H1 (cell line): Measurements from ENCODE around the gene TPSAB1. TPM values are rescaled to one million over a fixed set of nuclear protein-coding genes. Genes with fewer than 3 reads are reported as not detected.

Source experiments
- CHD7 ChIP-seq: fragments of 300-600 bp; sonication (generic); IDR thresholded peaks from 2 replicates; pipeline ENCODE4 v1.7.1; 2012; ENCODE audit warnings: low read length, moderate library complexity, mild to moderate bottlenecking, inconsistent platforms; ENCODE audit not compliant: insufficient replicate concordance
- CREB1 ChIP-seq: IDR thresholded peaks from 2 replicates; pipeline ENCODE4 v1.6.1; 2012; ENCODE audit warnings: inconsistent platforms
- E2F6 ChIP-seq: IDR thresholded peaks from 2 replicates; pipeline ENCODE4 v1.6.1; 2012; ENCODE audit warnings: inconsistent platforms
- FOSL1 ChIP-seq: IDR thresholded peaks from 2 replicates; pipeline ENCODE4 v1.6.1; 2011; ENCODE audit warnings: mild to moderate bottlenecking, low read depth, low read length, moderate library complexity; ENCODE audit not compliant: insufficient read depth
- GABPA ChIP-seq: IDR thresholded peaks from 2 replicates; pipeline ENCODE4 v1.6.1; 2011; ENCODE audit warnings: mild to moderate bottlenecking, low read length, moderate library complexity, borderline replicate concordance; ENCODE audit not compliant: insufficient read depth
- RAD21 ChIP-seq, 2 experiments: IDR thresholded peaks in 1 of 2; conservative IDR thresholded peaks in 1 of 2; 2 replicates each; pipeline ENCODE4 v1.6.1; 2011; ENCODE audit warnings: low read depth in 2 of 2, low read length in 2 of 2, improper control_type of control experiment in 1 of 2, inconsistent platforms in 1 of 2, mild to moderate bottlenecking in 1 of 2, moderate library complexity in 1 of 2
- RXRA ChIP-seq: IDR thresholded peaks from 2 replicates; pipeline ENCODE4 v1.6.1; 2011; ENCODE audit warnings: low read depth, mild to moderate bottlenecking, low read length, moderate library complexity; ENCODE audit not compliant: insufficient read depth
- TAF7 ChIP-seq: optimal IDR thresholded peaks from 2 replicates; pipeline ENCODE3; 2011; ENCODE audit warnings: low read depth, mild to moderate bottlenecking, inconsistent platforms, low read length, moderate library complexity, borderline replicate concordance
- polyA plus RNA-seq, 7 experiments: library from polyadenylated mRNA; depleted of rRNA in 3 of 7; stranded (reverse) in 5 of 7; unstranded in 2 of 7; fragments of >200 nt in 5 of 7; fragments of 200-250 nt in 2 of 7; gene quantifications; 1 replicate in 5 of 7; 2 replicates in 1 of 7; 4 replicates in 1 of 7; pipeline versions ENCODE4 v1.2.1 to v1.2.3, GENCODE V29; 2011 to 2013; ENCODE audit warnings: missing spikeins in 2 of 7, mixed read lengths in 2 of 7
- total RNA-seq: library from RNA; stranded (reverse); fragmentation: NEBNext Ultra II Directional; extraction: Animal tissue kit (Norgen Biotek cat#: 25700); gene quantifications from 2 replicates; pipeline ENCODE4 v1.2.1, GENCODE V29; 2021

Gene TPSAB1
- total and polyA plus RNA-seq, 2 of the 8 experiments (the other 6 are each of a cell fraction or from before 2014, with no cell fraction given), result 0.09 TPM; not detected in 1

DNA sequence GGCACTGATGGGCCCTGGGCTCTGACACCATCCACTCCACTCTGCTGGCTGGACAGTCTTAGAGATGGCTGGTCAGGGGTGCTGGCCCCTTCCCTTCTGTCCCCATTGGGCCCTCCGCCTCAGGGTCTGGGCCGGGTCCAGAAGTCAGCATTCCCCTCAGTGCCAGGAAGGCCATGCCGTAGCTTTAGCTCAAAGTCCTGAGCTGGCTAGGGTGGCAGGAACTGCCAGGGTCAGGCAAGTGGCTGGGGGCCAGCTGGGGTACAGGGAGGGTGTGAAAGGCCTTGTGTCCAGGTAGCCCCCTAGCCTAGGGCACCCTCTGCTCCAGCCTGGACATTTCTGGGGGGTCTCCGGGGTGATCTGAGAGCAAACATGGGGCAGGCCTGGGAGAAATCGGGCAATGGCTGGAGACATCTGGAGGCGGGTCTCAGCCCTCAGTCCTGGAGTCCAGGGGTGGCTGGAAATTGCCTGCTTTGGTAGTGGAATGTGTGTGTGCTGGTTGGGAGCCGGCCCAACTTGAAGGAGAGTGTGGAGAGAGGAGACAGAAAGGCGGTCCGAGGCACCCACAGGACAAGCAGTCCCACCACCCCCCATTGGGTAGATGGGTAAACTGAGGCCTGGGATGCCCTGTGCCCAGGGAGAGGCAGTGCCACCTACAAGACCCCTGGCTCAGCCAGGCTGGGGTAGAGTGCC lies 48.0 kb upstream of the TPSAB1 start (continued):
- TF ChIP-seq CHD7, result no peak
- TF ChIP-seq E2F6, result no peak
- TF ChIP-seq RAD21 (IDR thresholded peaks at IDR 0.05 in 1 of 2, conservative IDR thresholded peaks at IDR 0.05 in 1 of 2; ENCODE audit: low read depth in 2 of 2, low read length in 2 of 2), result no peak
- TF ChIP-seq CREB1, result no peak
- TF ChIP-seq TAF7, result no peak
- TF ChIP-seq FOSL1, result no peak
- TF ChIP-seq GABPA, result no peak
- TF ChIP-seq RXRA, result no peak
